Stimulated activated CD8-positive, alpha-beta memory T cell treated with anti-CD3 and anti-CD28 coated beads, Interleukin-7, amount 100 ng/mL, for 48 hours (primary cell): ENCODE measurements around the gene GFRA1.

ENCODE experiments used
- DNase-seq, 2 donors: peaks; one replicate each; pipeline ENCODE4 v3.0.0-alpha.2; 2020; ENCODE audit warnings: low read depth in 1 of 2; ENCODE audit errors: extremely low read depth in 1 of 2

GFRA1 gene

GRCh38 chr10:116109881-116110280, 163.1 kb downstream of the GFRA1 start:
- DNase-seq: no peak

- no peak for DNase-seq
These were observed 163.5 kb downstream of the GFRA1 start for GRCh38 chr10:116109481-116109880.

GRCh38 chr10:116108095-116108494, 164.9 kb downstream of the GFRA1 start:
- DNase-seq: no peak

- DNase-seq: no peak
These were observed 166.4 kb downstream of the GFRA1 start for GRCh38 chr10:116106611-116107010.

- DNase-seq: no peak
These were observed 167.7 kb downstream of the GFRA1 start for GRCh38 chr10:116105264-116105663.

GRCh38 chr10:116104210-116104932, 168.6 kb downstream of the GFRA1 start:
- DNase-seq: no peak

- DNase-seq: no peak
These were observed 169.3 kb downstream of the GFRA1 start for GRCh38 chr10:116103668-116104067.

GRCh38 chr10:116101616-116102315, 171.2 kb downstream of the GFRA1 start:
- no peak for DNase-seq

- DNase-seq: no peak
These were observed 172.0 kb downstream of the GFRA1 start for GRCh38 chr10:116100984-116101383.

- no peak for DNase-seq
These were observed 174.0 kb downstream of the GFRA1 start for GRCh38 chr10:116099023-116099420.

- DNase-seq: no peak
These were observed 174.5 kb downstream of the GFRA1 start for GRCh38 chr10:116098411-116099022.

GRCh38 chr10:116097239-116097784, 175.7 kb downstream of the GFRA1 start:
- DNase-seq: no peak

- DNase-seq: no peak
These were observed 176.5 kb downstream of the GFRA1 start for GRCh38 chr10:116096526-116096925.

- no peak for DNase-seq
These were observed 178.7 kb downstream of the GFRA1 start for GRCh38 chr10:116094356-116094755.

GRCh38 chr10:116093031-116093430, 180.0 kb downstream of the GFRA1 start:
- DNase-seq: no peak

GRCh38 chr10:116088985-116089384, 184.0 kb downstream of the GFRA1 start:
- DNase-seq: no peak

- no peak for DNase-seq
These were observed 187.7 kb downstream of the GFRA1 start for GRCh38 chr10:116085323-116085722.

- no peak for DNase-seq
These were observed 188.8 kb downstream of the GFRA1 start for GRCh38 chr10:116084161-116084560.

GRCh38 chr10:116083226-116083762, 189.7 kb downstream of the GFRA1 start:
- DNase-seq: no peak

- DNase-seq: no peak
These were observed 190.2 kb downstream of the GFRA1 start for GRCh38 chr10:116082762-116083161.

GRCh38 chr10:116082206-116082605, 190.8 kb downstream of the GFRA1 start:
- DNase-seq: no peak
